ENCODE results near the gene DCTN3. TPM values are rescaled to one million over a fixed set of nuclear protein-coding genes. Genes with fewer than 3 reads are reported as not detected.

The DCTN3 gene
- total RNA-seq: 60.6 TPM

- peak; percentile 95 for DNase-seq
Measured at GRCh38 chr9:34620061-34620994, at the start of gene DCTN3. Gene DCTN3, minus strand, starts transcription at chr9:34620495. Its CDS starts 31 bp downstream, at chr9:34620464.

GRCh38 chr9:34665381-34666250 is 45.3 kb upstream of the DCTN3 start:
- peak; percentile 95 for DNase-seq

GRCh38 chr9:34665067-34665380 is 44.7 kb upstream of the DCTN3 start:
- no peak for DNase-seq

GRCh38 chr9:34664281-34665066 is 44.2 kb upstream of the DCTN3 start:
- DNase-seq: peak; percentile 59

- DNase-seq: no peak
Measured at GRCh38 chr9:34663303-34663605, 43.0 kb upstream of the DCTN3 start.

GRCh38 chr9:34662526-34663302 is 42.4 kb upstream of the DCTN3 start, which contains the start of gene CCL27:
Gene CCL27, minus strand, starts transcription at chr9:34662657. Its CDS starts 24 bp downstream, at chr9:34662633.
- no peak for DNase-seq

GRCh38 chr9:34659592-34660253 is 39.4 kb upstream of the DCTN3 start:
- DNase-seq: no peak

- no peak for DNase-seq
Measured at GRCh38 chr9:34658461-34658860, 38.2 kb upstream of the DCTN3 start.

GRCh38 chr9:34656992-34657391 is 36.7 kb upstream of the DCTN3 start:
- DNase-seq: no peak

GRCh38 chr9:34655394-34655793 is 35.1 kb upstream of the DCTN3 start:
- DNase-seq: no peak

- DNase-seq: peak; percentile 91
Measured at GRCh38 chr9:34654323-34655051, 34.2 kb upstream of the DCTN3 start.

- peak; percentile 83 for DNase-seq
Measured at GRCh38 chr9:34653151-34654072, 33.1 kb upstream of the DCTN3 start.

GRCh38 chr9:34652602-34653000 is 32.3 kb upstream of the DCTN3 start:
- no peak for DNase-seq

GRCh38 chr9:34651876-34652601 is 31.7 kb upstream of the DCTN3 start, which contains the start of gene IL11RA:
Gene IL11RA, plus strand, starts transcription at chr9:34652185. Its CDS starts 3,033 bp downstream, at chr9:34655218.
- DNase-seq: peak; percentile 85

GRCh38 chr9:34651321-34651720 is 31.0 kb upstream of the DCTN3 start:
- DNase-seq: no peak

- DNase-seq: no peak
Measured at GRCh38 chr9:34650816-34651215, 30.5 kb upstream of the DCTN3 start.

GRCh38 chr9:34648673-34649072 is 28.4 kb upstream of the DCTN3 start:
- DNase-seq: no peak

- no peak for DNase-seq
Measured at GRCh38 chr9:34647651-34648050, 27.4 kb upstream of the DCTN3 start.

- no peak for DNase-seq
Measured at GRCh38 chr9:34647084-34647403, 26.7 kb upstream of the DCTN3 start.

Data from skin of body (tissue), 2 donors.